Spleen (tissue), 11 donors: ENCODE measurements around the gene GPR18. TPM values are rescaled to one million over a fixed set of nuclear protein-coding genes. Genes with fewer than 3 reads are reported as not detected.

Source experiments
- DNase-seq: peaks from one replicate; pipeline ENCODE4 v3.0.0-alpha.2; 2020
- H3K27ac ChIP-seq, 8 donors: fragments of 200-600 bp; sonication (generic) in 7 of 8; 1 replicate in 4 of 8; 2 replicates in 4 of 8; pipeline versions ENCODE4 v1.5.0 to v1.8.0; 2016 to 2021; ENCODE audit warnings: inconsistent platforms in 4 of 8, mild to moderate bottlenecking in 4 of 8, moderate library complexity in 1 of 8
- H3K27me3 ChIP-seq, 7 donors: fragments of 200-600 bp; sonication (generic) in 6 of 7; replicated peaks in 1 of 7; 1 replicate in 4 of 7; 2 replicates in 3 of 7; pipeline versions ENCODE4 v1.5.0 to v1.8.0; 2016 to 2021; ENCODE audit warnings: inconsistent platforms in 3 of 7, mild to moderate bottlenecking in 1 of 7
- H3K36me3 ChIP-seq, 6 donors: fragments of 200-600 bp; sonication (generic) in 5 of 6; 1 replicate in 4 of 6; 2 replicates in 2 of 6; pipeline versions ENCODE4 v1.5.0 to v1.8.0; 2016 to 2021; ENCODE audit warnings: inconsistent platforms in 2 of 6
- H3K4me1 ChIP-seq, 6 donors: fragments of 200-600 bp; sonication (generic) in 5 of 6; 1 replicate in 3 of 6; 2 replicates in 3 of 6; pipeline versions ENCODE4 v1.5.0 to v1.8.0; 2016 to 2021; ENCODE audit warnings: inconsistent platforms in 3 of 6
- H3K4me3 ChIP-seq, 8 donors: fragments of 200-600 bp; sonication (generic) in 7 of 8; 1 replicate in 4 of 8; 2 replicates in 4 of 8; pipeline versions ENCODE4 v1.5.0 to v1.8.0; 2016 to 2021; ENCODE audit warnings: inconsistent platforms in 4 of 8, mild to moderate bottlenecking in 4 of 8, moderate library complexity in 2 of 8
- H3K9me3 ChIP-seq, 8 donors: fragments of 200-600 bp; sonication (generic) in 7 of 8; 1 replicate in 4 of 8; 2 replicates in 4 of 8; pipeline versions ENCODE4 v1.5.0 to v1.8.0; 2016 to 2021; ENCODE audit warnings: inconsistent platforms in 4 of 8
- POLR2A ChIP-seq, 3 donors: fragments of 450-650 bp; IDR thresholded peaks; one replicate each; pipeline ENCODE4 v1.5.1; 2017; ENCODE audit warnings: antibody characterized with exemption in 3 of 3, mild to moderate bottlenecking in 1 of 3
- POLR2AphosphoS5 ChIP-seq, 3 donors: sonication (generic); formaldehyde crosslinking; IDR thresholded peaks; one replicate each; pipeline ENCODE4 v1.5.1; 2017; ENCODE audit warnings: antibody characterized with exemption in 3 of 3
- WGBS, 5 donors: extraction: QIAGEN DNeasy Blood & Tissue Kit in 3 of 5; methylation state at CpG; one replicate each; pipeline versions ENCODE4 v1.1.5 to v1.1.7; 2013 to 2018; 5-methylcytosine and 5-hydroxymethylcytosine counted together
- intact Hi-C: fragments of 100-400 bp; cut with DNase I; formaldehyde crosslinking; loops from one replicate; pipeline ENCODE4 v1.15.0; 2023; ENCODE audit warnings: low total_unique reads
- polyA plus RNA-seq, 3 donors: library from polyadenylated mRNA; stranded (reverse); fragments of 200-250 nt; gene quantifications; one replicate each; pipeline ENCODE4 v1.2.1, GENCODE V29; 2013
- total RNA-seq, 7 donors: library from RNA; depleted of rRNA in 3 of 7; stranded (reverse); fragments of >200 nt in 3 of 7; fragmentation: NEBNext Ultra II Directional in 4 of 7; extraction: Animal tissue kit (Norgen Biotek cat#: 25700) in 4 of 7; gene quantifications; one replicate each; pipeline versions ENCODE4 v1.1.0 to v1.2.1, GENCODE V29; 2016 to 2021
- TF ChIP-seq, protein P1 (sequence below), 11 experiments: fragments of 200-600 bp in 7 of 11; fragments of 450-650 bp in 4 of 11; sonication (generic) in 4 of 11; IDR thresholded peaks in 8 of 11; conservative IDR thresholded peaks in 3 of 11; 1 replicate in 7 of 11; 2 replicates in 4 of 11; pipeline versions ENCODE4 v1.4.0 to v1.8.0; 2016 to 2021; ENCODE audit warnings: antibody characterized with exemption in 11 of 11, inconsistent platforms in 4 of 11, mild to moderate bottlenecking in 1 of 11
- donor health status: healthy with polysubstance abuse.
- donor health status: DM: no; HTN: no; CAD: no; lungs with moderate emphysema.
- donor health status: DM: no; HTN: no; CAD: no.
- donor health status: Bipolar disorder and iron deficiency.
- donor health status: healthy.
- donor health status: DM: no; HTN: no; CAD: no.
- donor health status: DM: yes; HTN: yes; CAD: no.

Gene GPR18
- total and polyA plus RNA-seq, 10 donors, result 9.6 to 33.9 (median 16.8) TPM

GRCh38 chr13:99295488-99296252, 37.5 kb upstream of the GPR18 start:
- H3K4me3 ChIP-seq, result peak overlapping the region in 1 of 8 donors; percentile 20
- H3K27ac ChIP-seq, result peak overlapping the region in 7 of 8 donors; percentile 28 to 90 (median 80)
- H3K4me1 ChIP-seq, result peaks cover 33 to 97% (median 82%) of the 10 kb centered on the region in 6 donors
- H3K27me3 ChIP-seq, result no peaks in the 10 kb centered on the region
- no peak for DNase-seq
- 84 to 89% (median 87%) methylated on average over 12 of the region's 12 CpGs for WGBS, 5 donors
- TF ChIP-seq POLR2AphosphoS5 (IDR thresholded peaks at IDR 0.05), result peak in 1 of 3 donors; percentile 33
- TF ChIP-seq, protein P1, sequence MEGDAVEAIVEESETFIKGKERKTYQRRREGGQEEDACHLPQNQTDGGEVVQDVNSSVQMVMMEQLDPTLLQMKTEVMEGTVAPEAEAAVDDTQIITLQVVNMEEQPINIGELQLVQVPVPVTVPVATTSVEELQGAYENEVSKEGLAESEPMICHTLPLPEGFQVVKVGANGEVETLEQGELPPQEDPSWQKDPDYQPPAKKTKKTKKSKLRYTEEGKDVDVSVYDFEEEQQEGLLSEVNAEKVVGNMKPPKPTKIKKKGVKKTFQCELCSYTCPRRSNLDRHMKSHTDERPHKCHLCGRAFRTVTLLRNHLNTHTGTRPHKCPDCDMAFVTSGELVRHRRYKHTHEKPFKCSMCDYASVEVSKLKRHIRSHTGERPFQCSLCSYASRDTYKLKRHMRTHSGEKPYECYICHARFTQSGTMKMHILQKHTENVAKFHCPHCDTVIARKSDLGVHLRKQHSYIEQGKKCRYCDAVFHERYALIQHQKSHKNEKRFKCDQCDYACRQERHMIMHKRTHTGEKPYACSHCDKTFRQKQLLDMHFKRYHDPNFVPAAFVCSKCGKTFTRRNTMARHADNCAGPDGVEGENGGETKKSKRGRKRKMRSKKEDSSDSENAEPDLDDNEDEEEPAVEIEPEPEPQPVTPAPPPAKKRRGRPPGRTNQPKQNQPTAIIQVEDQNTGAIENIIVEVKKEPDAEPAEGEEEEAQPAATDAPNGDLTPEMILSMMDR (IDR thresholded peaks at IDR 0.05 in 8 of 11, conservative IDR thresholded peaks at IDR 0.05 in 3 of 11), result no peak
- no peaks in the 10 kb centered on the region for H3K9me3 ChIP-seq
- peaks cover 0 to 44% (median 11%) of the 10 kb centered on the region in 6 donors for H3K36me3 ChIP-seq
- intact Hi-C loops, result no loop called here

DNA sequence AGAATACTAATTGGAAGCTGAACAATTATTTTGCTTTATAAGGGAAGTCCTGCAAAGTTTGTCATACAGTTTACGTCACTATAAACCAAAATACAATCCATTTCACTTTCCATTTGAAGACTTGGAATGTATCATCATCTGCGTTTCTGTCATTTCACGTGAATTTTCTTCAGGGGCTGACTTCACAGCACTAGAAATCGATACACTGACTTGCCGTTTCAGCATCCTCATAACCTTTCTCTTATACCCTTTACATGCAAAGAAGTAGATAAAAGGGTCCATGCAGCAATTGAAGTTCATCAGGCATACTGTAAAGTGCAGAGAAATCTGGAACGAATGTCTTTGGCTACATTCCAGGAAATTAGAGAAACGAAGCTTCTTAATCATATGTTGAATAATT, 36.8 kb upstream of the GPR18 start:
- 63 to 75% (median 72%) methylated on average over 7 of the region's 7 CpGs for WGBS, 5 donors
- DNase-seq, result no peak
- peak overlapping the region in 4 of 8 donors; percentile 80 to 90 (median 83) for H3K27ac ChIP-seq
- H3K36me3 ChIP-seq, result peaks cover 0 to 39% (median 11%) of the 10 kb centered on the region in 6 donors
- intact Hi-C loops, result no loop called here
- H3K4me1 ChIP-seq, result peaks cover 30 to 97% (median 79%) of the 10 kb centered on the region in 6 donors
- no peak for TF ChIP-seq POLR2A (IDR thresholded peaks at IDR 0.05)
- TF ChIP-seq, protein P1 (IDR thresholded peaks at IDR 0.05 in 8 of 11, conservative IDR thresholded peaks at IDR 0.05 in 3 of 11), result no peak
- TF ChIP-seq POLR2AphosphoS5 (IDR thresholded peaks at IDR 0.05), result no peak
- H3K27me3 ChIP-seq, result no peaks in the 10 kb centered on the region
- H3K9me3 ChIP-seq, result no peaks in the 10 kb centered on the region
- peak overlapping the region in 1 of 8 donors; percentile 20 for H3K4me3 ChIP-seq

GRCh38 chr13:99294198-99294597, 36.0 kb upstream of the GPR18 start:
- Histone ChIP-seq H3K4me3 (no peak overlapping the region), H3K4me1 (peaks cover 29 to 97% (median 79%) of the 10 kb centered on the region in 6 donors), H3K9me3 (no peaks in the 10 kb centered on the region), H3K27me3 (no peaks in the 10 kb centered on the region), H3K36me3 (peaks cover 0 to 36% (median 11%) of the 10 kb centered on the region in 6 donors), H3K27ac (peak overlapping the region in 1 of 8 donors; percentile 18)
- intact Hi-C loops, result no loop called here
- no peak for DNase-seq
- TF ChIP-seq POLR2A (IDR thresholded peaks at IDR 0.05), result no peak
- TF ChIP-seq, protein P1 (IDR thresholded peaks at IDR 0.05 in 8 of 11, conservative IDR thresholded peaks at IDR 0.05 in 3 of 11), result no peak
- TF ChIP-seq POLR2AphosphoS5 (IDR thresholded peaks at IDR 0.05), result no peak

DNA sequence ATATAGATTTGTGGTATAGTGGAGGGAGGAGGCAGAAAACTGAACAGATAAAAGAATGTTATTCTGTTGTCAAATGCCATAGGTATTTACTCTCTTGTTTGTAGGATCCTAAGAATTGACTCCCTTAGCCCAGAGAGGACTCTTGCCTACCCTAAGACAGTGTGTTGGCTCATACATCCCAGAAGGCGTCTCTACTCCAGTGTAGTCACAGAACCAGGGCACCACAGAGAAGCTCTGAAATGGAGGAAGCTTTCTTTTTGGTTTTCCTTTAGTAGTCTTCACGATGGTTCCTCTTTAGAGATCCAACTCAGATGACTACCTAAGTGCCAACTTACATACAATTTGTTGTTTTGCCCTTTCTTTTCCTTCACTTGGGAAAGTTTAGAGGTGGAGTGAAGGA, 35.0 kb upstream of the GPR18 start:
- H3K36me3 ChIP-seq, result peaks cover 0 to 36% (median 11%) of the 10 kb centered on the region in 6 donors
- H3K27me3 ChIP-seq, result no peaks in the 10 kb centered on the region
- no peaks in the 10 kb centered on the region for H3K9me3 ChIP-seq
- TF ChIP-seq POLR2AphosphoS5 (IDR thresholded peaks at IDR 0.05), result peak in 1 of 3 donors; percentile 17
- TF ChIP-seq, protein P1 (IDR thresholded peaks at IDR 0.05 in 8 of 11, conservative IDR thresholded peaks at IDR 0.05 in 3 of 11), result no peak
- no peak for TF ChIP-seq POLR2A (IDR thresholded peaks at IDR 0.05)
- peaks cover 22 to 97% (median 79%) of the 10 kb centered on the region in 6 donors for H3K4me1 ChIP-seq
- H3K27ac ChIP-seq, result peak overlapping the region in 5 of 8 donors; percentile 4 to 55 (median 44)
- no peak for DNase-seq
- WGBS, 5 donors, result 41 to 66% (median 46%) methylated on average over 2 of the region's 2 CpGs
- H3K4me3 ChIP-seq, result no peak overlapping the region
- intact Hi-C loops, result no loop called here
